HUES6 (cell line): ENCODE data around the gene TENM4.
A peak's percentile ranks its signal among the peaks of the same experiment; 100 is the strongest.

ENCODE experiments used
- H3K27ac ChIP-seq: 2 replicates; pipeline ENCODE4 v1.7.0; 2013; ENCODE audit warnings: low read depth, mild to moderate bottlenecking, low read length, inconsistent platforms
- H3K27me3 ChIP-seq: 2 replicates; pipeline ENCODE4 v1.6.1; 2013; ENCODE audit warnings: low read length; ENCODE audit not compliant: control insufficient read depth, insufficient read depth
- H3K36me3 ChIP-seq: 2 replicates; pipeline ENCODE4 v1.6.1; 2013; ENCODE audit warnings: low read length; ENCODE audit not compliant: control insufficient read depth, insufficient read depth
- H3K4me1 ChIP-seq: 2 replicates; pipeline ENCODE4 v1.6.1; 2013; ENCODE audit warnings: low read length; ENCODE audit not compliant: control insufficient read depth, insufficient read depth
- H3K4me3 ChIP-seq: 2 replicates; pipeline ENCODE4 v1.5.1; 2013; ENCODE audit warnings: low read depth, low read length
- H3K9ac ChIP-seq: one replicate; pipeline ENCODE4 v1.6.1; 2013; ENCODE audit warnings: mild to moderate bottlenecking, low read length
- H3K9me3 ChIP-seq: 2 replicates; pipeline ENCODE4 v1.6.1; 2013; ENCODE audit warnings: low read depth, low read length; ENCODE audit not compliant: control insufficient read depth, insufficient read depth

Gene TENM4

GRCh38 chr11:79050786-79051185 is 390.0 kb downstream of the TENM4 start:
- H3K9ac ChIP-seq = no peak overlapping the region
- H3K36me3 ChIP-seq = no peaks in the 10 kb centered on the region
- no peak overlapping the region for H3K4me3 ChIP-seq
- H3K27ac ChIP-seq = no peak overlapping the region
- H3K27me3 ChIP-seq = no peaks in the 10 kb centered on the region
- H3K9me3 ChIP-seq = no peaks in the 10 kb centered on the region
- H3K4me1 ChIP-seq = peaks cover 21% of the 10 kb centered on the region; the same call in 1 of the 2 replicates

GRCh38 chr11:79049741-79050179 is 391.1 kb downstream of the TENM4 start:
- H3K4me3 ChIP-seq = no peak overlapping the region
- H3K36me3 ChIP-seq = no peaks in the 10 kb centered on the region
- H3K9ac ChIP-seq = no peak overlapping the region
- H3K27ac ChIP-seq = no peak overlapping the region
- no peaks in the 10 kb centered on the region for H3K9me3 ChIP-seq
- H3K4me1 ChIP-seq = peaks cover 25% of the 10 kb centered on the region; the same call in 1 of the 2 replicates
- H3K27me3 ChIP-seq = no peaks in the 10 kb centered on the region

- H3K9me3 ChIP-seq = no peaks in the 10 kb centered on the region
- no peak overlapping the region for H3K9ac ChIP-seq
- H3K4me1 ChIP-seq = peaks cover 25% of the 10 kb centered on the region; the same call in 1 of the 2 replicates
- no peak overlapping the region for H3K27ac ChIP-seq
- H3K27me3 ChIP-seq = no peaks in the 10 kb centered on the region
- no peak overlapping the region for H3K4me3 ChIP-seq
- no peaks in the 10 kb centered on the region for H3K36me3 ChIP-seq
Observed at GRCh38 chr11:79047980-79048379, 392.9 kb downstream of the TENM4 start.

- no peaks in the 10 kb centered on the region for H3K27me3 ChIP-seq
- H3K27ac ChIP-seq = no peak overlapping the region
- H3K36me3 ChIP-seq = no peaks in the 10 kb centered on the region
- no peak overlapping the region for H3K4me3 ChIP-seq
- H3K4me1 ChIP-seq = peaks cover 25% of the 10 kb centered on the region; the same call in 1 of the 2 replicates
- no peak overlapping the region for H3K9ac ChIP-seq
- H3K9me3 ChIP-seq = no peaks in the 10 kb centered on the region
Observed at GRCh38 chr11:79047321-79047720, 393.5 kb downstream of the TENM4 start.

- no peaks in the 10 kb centered on the region for H3K36me3 ChIP-seq
- no peak overlapping the region for H3K27ac ChIP-seq
- H3K27me3 ChIP-seq = no peaks in the 10 kb centered on the region
- no peaks in the 10 kb centered on the region for H3K9me3 ChIP-seq
- no peak overlapping the region for H3K4me3 ChIP-seq
- H3K4me1 ChIP-seq = peaks cover 25% of the 10 kb centered on the region; the same call in 1 of the 2 replicates
- no peak overlapping the region for H3K9ac ChIP-seq
Observed at GRCh38 chr11:79046366-79046765, 394.5 kb downstream of the TENM4 start.

- H3K36me3 ChIP-seq = no peaks in the 10 kb centered on the region
- no peaks in the 10 kb centered on the region for H3K9me3 ChIP-seq
- H3K4me3 ChIP-seq = no peak overlapping the region
- H3K27me3 ChIP-seq = no peaks in the 10 kb centered on the region
- peak overlapping the region; percentile 6 for H3K9ac ChIP-seq
- H3K4me1 ChIP-seq = peaks cover 24% of the 10 kb centered on the region; the same call in 1 of the 2 replicates
- no peak overlapping the region for H3K27ac ChIP-seq
Observed at GRCh38 chr11:79045800-79046304, 395.0 kb downstream of the TENM4 start.

GRCh38 chr11:79045018-79045799 is 395.6 kb downstream of the TENM4 start:
- no peaks in the 10 kb centered on the region for H3K9me3 ChIP-seq
- H3K27me3 ChIP-seq = no peaks in the 10 kb centered on the region

GRCh38 chr11:79044201-79044600 is 396.6 kb downstream of the TENM4 start:
- Histone ChIP-seq H3K36me3 (no peaks in the 10 kb centered on the region), H3K27me3 (no peaks in the 10 kb centered on the region), H3K27ac (no peak overlapping the region), H3K4me1 (peaks cover 8% of the 10 kb centered on the region; the same call in 1 of the 2 replicates), H3K9ac (no peak overlapping the region), H3K4me3 (no peak overlapping the region), H3K9me3 (no peaks in the 10 kb centered on the region)

More at GRCh38 chr11:79045018-79045799, 395.6 kb downstream of the TENM4 start:
- Histone ChIP-seq H3K27ac (no peak overlapping the region), H3K9ac (no peak overlapping the region), H3K4me3 (no peak overlapping the region), H3K4me1 (peaks cover 17% of the 10 kb centered on the region; the same call in 1 of the 2 replicates), H3K36me3 (no peaks in the 10 kb centered on the region)

GRCh38 chr11:79043726-79044125 is 397.1 kb downstream of the TENM4 start:
- Histone ChIP-seq H3K9me3 (no peaks in the 10 kb centered on the region), H3K9ac (no peak overlapping the region), H3K27ac (no peak overlapping the region), H3K4me3 (no peak overlapping the region), H3K27me3 (no peaks in the 10 kb centered on the region), H3K36me3 (no peaks in the 10 kb centered on the region), H3K4me1 (peaks cover 8% of the 10 kb centered on the region; the same call in 1 of the 2 replicates)

- Histone ChIP-seq H3K9me3 (no peaks in the 10 kb centered on the region), H3K36me3 (no peaks in the 10 kb centered on the region), H3K27me3 (no peaks in the 10 kb centered on the region), H3K9ac (no peak overlapping the region), H3K4me3 (no peak overlapping the region), H3K4me1 (peaks cover 8% of the 10 kb centered on the region; the same call in 1 of the 2 replicates), H3K27ac (no peak overlapping the region)
Observed at GRCh38 chr11:79042824-79043223, 398.0 kb downstream of the TENM4 start.

- no peaks in the 10 kb centered on the region for H3K9me3 ChIP-seq
- H3K9ac ChIP-seq = no peak overlapping the region
- H3K27me3 ChIP-seq = no peaks in the 10 kb centered on the region
- H3K27ac ChIP-seq = no peak overlapping the region
- no peak overlapping the region for H3K4me3 ChIP-seq
- no peaks in the 10 kb centered on the region for H3K36me3 ChIP-seq
- peaks cover 4% of the 10 kb centered on the region; the same call in 1 of the 2 replicates for H3K4me1 ChIP-seq
Observed at GRCh38 chr11:79040348-79040747, 400.5 kb downstream of the TENM4 start.
